Measurements from ENCODE around the gene ZNF423.
A peak's percentile ranks its signal among the peaks of the same experiment; 100 is the strongest.

ZNF423 gene

DNA sequence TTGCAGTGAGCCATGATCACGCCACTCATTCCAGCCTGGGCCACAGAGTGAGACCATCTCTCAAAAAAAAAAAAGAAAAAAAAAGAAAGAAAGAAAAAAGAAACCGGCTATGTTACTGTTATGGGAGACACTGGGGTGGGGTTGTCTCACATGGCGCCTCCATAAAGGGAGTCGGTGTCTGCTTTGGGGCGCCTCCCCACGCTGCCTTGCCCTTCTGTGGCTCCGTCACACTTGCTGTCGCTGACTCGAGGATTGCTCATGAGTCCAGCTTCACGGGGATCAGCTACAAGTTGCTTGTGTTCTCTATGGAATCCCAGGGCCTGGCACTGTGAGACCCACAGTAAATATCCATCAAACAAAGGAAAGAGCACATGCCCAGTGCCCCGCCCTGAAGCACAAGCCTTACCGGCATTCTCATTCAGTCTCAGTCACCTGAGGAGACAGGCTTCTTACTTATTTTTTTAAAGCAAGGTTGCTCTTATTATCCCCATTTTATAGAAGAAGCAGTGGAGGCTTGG is 40.6 kb upstream of the ZNF423 start:
- CTCF ChIA-PET, result no interaction called here
- POLR2A ChIA-PET, result no interaction called here
- DNase-seq (ENCODE audit: extremely low spot score), result no peak
- TF ChIP-seq BHLHE40 (IDR thresholded peaks at IDR 0.05; ENCODE audit: borderline replicate concordance) (no peak), FOXK2 (IDR thresholded peaks at IDR 0.05) (no peak), ZNF384 (IDR thresholded peaks at IDR 0.05) (no peak), ARNT (IDR thresholded peaks at IDR 0.05) (no peak), SP1 (IDR thresholded peaks at IDR 0.05) (no peak), ELF4 (IDR thresholded peaks at IDR 0.05) (no peak), L3MBTL2 (conservative IDR thresholded peaks at IDR 0.05) (no peak), LEF1 (IDR thresholded peaks at IDR 0.05; ENCODE audit: borderline replicate concordance) (no peak), TARDBP (IDR thresholded peaks at IDR 0.05) (no peak), CTBP1 (IDR thresholded peaks at IDR 0.05; ENCODE audit: borderline replicate concordance) (no peak), FOXM1 (IDR thresholded peaks at IDR 0.05; ENCODE audit: borderline replicate concordance) (no peak), HDGF (IDR thresholded peaks at IDR 0.05; ENCODE audit: borderline replicate concordance) (no peak)

DNA sequence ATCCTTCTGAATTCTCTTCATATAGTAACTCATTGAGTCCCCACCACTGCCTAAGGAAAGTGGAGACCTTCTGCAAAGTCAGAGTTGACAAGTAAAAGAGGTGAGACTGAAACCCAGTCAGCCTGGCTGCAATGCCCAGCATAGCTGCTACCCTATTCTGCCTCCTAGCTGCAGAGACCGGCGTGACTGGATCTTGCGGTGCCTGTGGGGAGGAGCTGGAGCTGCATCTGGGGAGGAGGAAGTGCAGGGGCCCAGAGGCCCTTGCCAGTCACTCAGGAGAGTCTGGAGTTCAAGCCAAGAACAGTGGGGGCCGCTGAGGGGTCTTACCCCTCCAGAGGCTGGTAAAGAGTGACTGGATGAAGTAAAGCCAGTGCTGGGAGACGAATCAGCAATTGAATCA is 35.0 kb upstream of the ZNF423 start:
- DNase-seq (ENCODE audit: extremely low spot score), result peak; percentile 30
- CTCF ChIA-PET, result interaction anchor here (0.6 to 3.6 kb wide), 3 partner anchors 15 to 104 kb away, joined by 3 to 13 read pairs (median 9); no protein-coding TSS in a partner anchor
- POLR2A ChIA-PET, result no interaction called here
- no peak for TF ChIP-seq LEF1 (IDR thresholded peaks at IDR 0.05; ENCODE audit: borderline replicate concordance)
- TF ChIP-seq ZNF384 (IDR thresholded peaks at IDR 0.05), result no peak
- no peak for TF ChIP-seq ARNT (IDR thresholded peaks at IDR 0.05)
- TF ChIP-seq, protein P1, sequence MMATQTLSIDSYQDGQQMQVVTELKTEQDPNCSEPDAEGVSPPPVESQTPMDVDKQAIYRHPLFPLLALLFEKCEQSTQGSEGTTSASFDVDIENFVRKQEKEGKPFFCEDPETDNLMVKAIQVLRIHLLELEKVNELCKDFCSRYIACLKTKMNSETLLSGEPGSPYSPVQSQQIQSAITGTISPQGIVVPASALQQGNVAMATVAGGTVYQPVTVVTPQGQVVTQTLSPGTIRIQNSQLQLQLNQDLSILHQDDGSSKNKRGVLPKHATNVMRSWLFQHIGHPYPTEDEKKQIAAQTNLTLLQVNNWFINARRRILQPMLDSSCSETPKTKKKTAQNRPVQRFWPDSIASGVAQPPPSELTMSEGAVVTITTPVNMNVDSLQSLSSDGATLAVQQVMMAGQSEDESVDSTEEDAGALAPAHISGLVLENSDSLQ (IDR thresholded peaks at IDR 0.05), result no peak
- TF ChIP-seq SP1 (IDR thresholded peaks at IDR 0.05), result no peak
- TF ChIP-seq SUZ12 (IDR thresholded peaks at IDR 0.05), result no peak
- no peak for TF ChIP-seq NFRKB (IDR thresholded peaks at IDR 0.05)
- TF ChIP-seq FOXM1 (IDR thresholded peaks at IDR 0.05; ENCODE audit: borderline replicate concordance), result no peak
- TF ChIP-seq ELF4 (IDR thresholded peaks at IDR 0.05), result no peak
- no peak for TF ChIP-seq TARDBP (IDR thresholded peaks at IDR 0.05)
- TF ChIP-seq L3MBTL2 (conservative IDR thresholded peaks at IDR 0.05), result no peak
- TF ChIP-seq FOXK2 (IDR thresholded peaks at IDR 0.05), result no peak
- no peak for TF ChIP-seq HDGF (IDR thresholded peaks at IDR 0.05; ENCODE audit: borderline replicate concordance)
- no peak for TF ChIP-seq BHLHE40 (IDR thresholded peaks at IDR 0.05; ENCODE audit: borderline replicate concordance)
- TF ChIP-seq CTBP1 (IDR thresholded peaks at IDR 0.05; ENCODE audit: borderline replicate concordance), result no peak
- no peak for TF ChIP-seq FOXA1 (IDR thresholded peaks at IDR 0.05)

- TF ChIP-seq LEF1 (IDR thresholded peaks at IDR 0.05; ENCODE audit: borderline replicate concordance), result no peak
- no peak for TF ChIP-seq CTBP1 (IDR thresholded peaks at IDR 0.05; ENCODE audit: borderline replicate concordance)
- TF ChIP-seq, protein P1 (IDR thresholded peaks at IDR 0.05), result no peak
- TF ChIP-seq FOXK2 (IDR thresholded peaks at IDR 0.05), result no peak
- TF ChIP-seq L3MBTL2 (conservative IDR thresholded peaks at IDR 0.05), result no peak
- TF ChIP-seq ZNF384 (IDR thresholded peaks at IDR 0.05), result no peak
- TF ChIP-seq FOXM1 (IDR thresholded peaks at IDR 0.05; ENCODE audit: borderline replicate concordance), result no peak
- TF ChIP-seq ARNT (IDR thresholded peaks at IDR 0.05), result no peak
- no peak for DNase-seq (ENCODE audit: extremely low spot score)
- ChIA-PET POLR2A (no interaction called here), CTCF (interaction anchor here (2.2 kb wide), 1 partner anchor 32 kb away, joined by 9 read pairs; no protein-coding TSS in a partner anchor)
Observed at GRCh38 chr16:49889725-49890397, 33.9 kb upstream of the ZNF423 start.

GRCh38 chr16:49886554-49887094 is 30.7 kb upstream of the ZNF423 start:
- POLR2A ChIA-PET, result interaction anchor here (1.0 to 1.4 kb wide), 2 partner anchors 10 to 29 kb away, joined by 3 read pairs; no protein-coding TSS in a partner anchor
- no peak for DNase-seq (ENCODE audit: extremely low spot score)
- CTCF ChIA-PET, result no interaction called here
- TF ChIP-seq BHLHE40 (IDR thresholded peaks at IDR 0.05; ENCODE audit: borderline replicate concordance), result no peak
- TF ChIP-seq SUZ12 (IDR thresholded peaks at IDR 0.05), result no peak
- no peak for TF ChIP-seq ARNT (IDR thresholded peaks at IDR 0.05)
- TF ChIP-seq NFRKB (IDR thresholded peaks at IDR 0.05), result no peak
- TF ChIP-seq SP1 (IDR thresholded peaks at IDR 0.05), result no peak
- no peak for TF ChIP-seq FOXM1 (IDR thresholded peaks at IDR 0.05; ENCODE audit: borderline replicate concordance)
- TF ChIP-seq, protein P1 (IDR thresholded peaks at IDR 0.05), result no peak
- TF ChIP-seq L3MBTL2 (conservative IDR thresholded peaks at IDR 0.05), result no peak

GRCh38 chr16:49884033-49885015 is 28.4 kb upstream of the ZNF423 start:
- CTCF ChIA-PET, result interaction anchor here (0.9 kb wide), 1 partner anchor 27 kb away, joined by 3 read pairs; no protein-coding TSS in a partner anchor
- POLR2A ChIA-PET, result no interaction called here
- DNase-seq (ENCODE audit: extremely low spot score), result no peak
- TF ChIP-seq FOXA1 (IDR thresholded peaks at IDR 0.05) (no peak), NFRKB (IDR thresholded peaks at IDR 0.05) (no peak), ARNT (IDR thresholded peaks at IDR 0.05) (no peak), ELF4 (IDR thresholded peaks at IDR 0.05) (no peak), BHLHE40 (IDR thresholded peaks at IDR 0.05; ENCODE audit: borderline replicate concordance) (no peak), FOXK2 (IDR thresholded peaks at IDR 0.05) (no peak), SUZ12 (IDR thresholded peaks at IDR 0.05) (no peak), LEF1 (IDR thresholded peaks at IDR 0.05; ENCODE audit: borderline replicate concordance) (no peak)
- TF ChIP-seq, protein P1 (IDR thresholded peaks at IDR 0.05), result no peak
